Gastrocnemius medialis (tissue), 4 donors: Measurements from ENCODE around the gene ADD1. TPM values are rescaled to one million over a fixed set of nuclear protein-coding genes. Genes with fewer than 3 reads are reported as not detected.

Experiments used
- ATAC-seq, 2 donors: fragments of 150-250 bp; one replicate each; pipeline ENCODE4 v1.9.1; 2016
- DNase-seq, 2 donors: peaks; one replicate each; pipeline ENCODE4 v3.0.0-alpha.2; 2019
- H3K27ac ChIP-seq, 4 donors: fragments of 200-600 bp; sonication (generic); 1 replicate in 1 of 4; 2 replicates in 3 of 4; pipeline ENCODE4 v1.5.1; 2016 to 2018; ENCODE audit warnings: mild to moderate bottlenecking in 2 of 4, moderate library complexity in 1 of 4
- H3K27me3 ChIP-seq, 3 donors: fragments of 200-600 bp; sonication (generic) in 2 of 3; 1 replicate in 1 of 3; 2 replicates in 2 of 3; pipeline versions ENCODE4 v1.5.1 to v1.6.0; 2016 to 2019; ENCODE audit warnings: mild to moderate bottlenecking in 1 of 3, moderate library complexity in 1 of 3
- H3K36me3 ChIP-seq, 2 donors: fragments of 200-600 bp; sonication (generic) in 1 of 2; one replicate each; pipeline ENCODE4 v1.5.1; 2017 to 2018
- H3K4me1 ChIP-seq, 2 donors: fragments of 200-600 bp; sonication (generic) in 1 of 2; one replicate each; pipeline ENCODE4 v1.5.1; 2016 to 2017; ENCODE audit warnings: mild to moderate bottlenecking in 2 of 2
- H3K4me3 ChIP-seq, 4 donors: fragments of 200-600 bp; sonication (generic) in 3 of 4; 1 replicate in 1 of 4; 2 replicates in 3 of 4; pipeline ENCODE4 v1.5.1; 2016 to 2019; ENCODE audit warnings: mild to moderate bottlenecking in 2 of 4
- H3K9me3 ChIP-seq, 3 donors: fragments of 200-600 bp; sonication (generic) in 2 of 3; 1 replicate in 1 of 3; 2 replicates in 2 of 3; pipeline ENCODE4 v1.5.1; 2016 to 2019
- POLR2A ChIP-seq, 2 donors: fragments of 450-650 bp; IDR thresholded peaks; one replicate each; pipeline ENCODE4 v1.6.1; 2017; ENCODE audit warnings: antibody characterized with exemption in 2 of 2, mild to moderate bottlenecking in 2 of 2, moderate library complexity in 2 of 2
- in situ Hi-C, 4 donors: fragments of 200-750 bp; cut with MboI; loops; one replicate each; pipeline versions ENCODE4 v1.15.0 to v1.8.0; 2017; ENCODE audit warnings: low sequenced_read_pairs in 4 of 4
- intact Hi-C: fragments of 100-400 bp; cut with DNase I; formaldehyde crosslinking; loops from one replicate; pipeline ENCODE4 v1.15.1; 2023; ENCODE audit warnings: low total_unique reads
- total RNA-seq, 4 donors: library from RNA; depleted of rRNA; stranded (reverse); fragments of >200 nt; gene quantifications; one replicate each; pipeline versions ENCODE4 v1.1.0 to v1.2.3, GENCODE V29; 2016
- TF ChIP-seq, protein P1 (sequence below), 5 experiments: fragments of 450-650 bp in 3 of 5; fragments of 200-600 bp in 2 of 5; sonication (generic) in 2 of 5; IDR thresholded peaks in 4 of 5; conservative IDR thresholded peaks in 1 of 5; 1 replicate in 4 of 5; 2 replicates in 1 of 5; pipeline ENCODE4 v1.5.1; 2016 to 2019; ENCODE audit warnings: antibody characterized with exemption in 5 of 5, mild to moderate bottlenecking in 3 of 5, moderate library complexity in 3 of 5

The ADD1 gene
- total RNA-seq, 4 donors from 2014 or later: 144 to 255 (median 178) TPM

- no peaks in the 10 kb centered on the region for H3K9me3 ChIP-seq
- in situ Hi-C loops: no loop called here
- intact Hi-C loops: no loop called here
- H3K4me3 ChIP-seq: no peak overlapping the region
- ATAC-seq (no peak), DNase-seq (no peak)
- no peaks in the 10 kb centered on the region for H3K27me3 ChIP-seq
- H3K27ac ChIP-seq: no peak overlapping the region
- TF ChIP-seq, protein P1, sequence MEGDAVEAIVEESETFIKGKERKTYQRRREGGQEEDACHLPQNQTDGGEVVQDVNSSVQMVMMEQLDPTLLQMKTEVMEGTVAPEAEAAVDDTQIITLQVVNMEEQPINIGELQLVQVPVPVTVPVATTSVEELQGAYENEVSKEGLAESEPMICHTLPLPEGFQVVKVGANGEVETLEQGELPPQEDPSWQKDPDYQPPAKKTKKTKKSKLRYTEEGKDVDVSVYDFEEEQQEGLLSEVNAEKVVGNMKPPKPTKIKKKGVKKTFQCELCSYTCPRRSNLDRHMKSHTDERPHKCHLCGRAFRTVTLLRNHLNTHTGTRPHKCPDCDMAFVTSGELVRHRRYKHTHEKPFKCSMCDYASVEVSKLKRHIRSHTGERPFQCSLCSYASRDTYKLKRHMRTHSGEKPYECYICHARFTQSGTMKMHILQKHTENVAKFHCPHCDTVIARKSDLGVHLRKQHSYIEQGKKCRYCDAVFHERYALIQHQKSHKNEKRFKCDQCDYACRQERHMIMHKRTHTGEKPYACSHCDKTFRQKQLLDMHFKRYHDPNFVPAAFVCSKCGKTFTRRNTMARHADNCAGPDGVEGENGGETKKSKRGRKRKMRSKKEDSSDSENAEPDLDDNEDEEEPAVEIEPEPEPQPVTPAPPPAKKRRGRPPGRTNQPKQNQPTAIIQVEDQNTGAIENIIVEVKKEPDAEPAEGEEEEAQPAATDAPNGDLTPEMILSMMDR (IDR thresholded peaks at IDR 0.05 in 4 of 5, conservative IDR thresholded peaks at IDR 0.05 in 1 of 5): no peak
- no peak for TF ChIP-seq POLR2A (IDR thresholded peaks at IDR 0.05)
- H3K4me1 ChIP-seq: peaks cover 6 to 24% of the 10 kb centered on the region in 2 donors
- H3K36me3 ChIP-seq: peaks cover 0 to 42% of the 10 kb centered on the region in 2 donors
Measured at GRCh38 chr4:2893772-2894171, 50.1 kb downstream of the ADD1 start.

- Histone ChIP-seq H3K4me1 (peaks cover 0 to 10% of the 10 kb centered on the region in 2 donors), H3K27me3 (no peaks in the 10 kb centered on the region), H3K9me3 (no peaks in the 10 kb centered on the region), H3K36me3 (peaks cover 0 to 82% of the 10 kb centered on the region in 2 donors), H3K4me3 (no peak overlapping the region), H3K27ac (no peak overlapping the region)
- DNase-seq (no peak), ATAC-seq (no peak)
- TF ChIP-seq, protein P1 (IDR thresholded peaks at IDR 0.05 in 4 of 5, conservative IDR thresholded peaks at IDR 0.05 in 1 of 5): no peak
- TF ChIP-seq POLR2A (IDR thresholded peaks at IDR 0.05): no peak
- intact Hi-C loops (no loop called here), in situ Hi-C loops (no loop called here)
Measured at GRCh38 chr4:2898001-2898400, 54.4 kb downstream of the ADD1 start.

DNA sequence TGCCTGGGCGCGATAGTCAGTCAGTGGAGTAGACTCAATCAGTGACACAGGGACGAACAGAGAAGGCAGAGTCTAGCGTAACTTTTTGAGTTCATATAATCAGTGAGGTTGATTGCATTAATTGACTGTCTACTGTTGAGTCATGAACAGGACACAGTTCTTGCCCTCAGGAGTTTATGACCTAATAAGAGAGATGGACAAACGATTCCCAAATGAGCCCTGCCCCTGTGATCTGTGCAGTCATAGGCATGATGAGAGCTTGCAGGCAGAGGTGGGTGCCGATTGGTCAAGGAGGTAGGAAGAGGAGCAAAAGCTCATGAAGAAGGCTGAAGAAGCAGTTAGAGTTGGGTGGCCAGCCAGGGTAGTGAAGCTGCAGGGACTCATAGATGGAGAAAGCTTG is 57.1 kb downstream of the ADD1 start:
- no peaks in the 10 kb centered on the region for H3K27me3 ChIP-seq
- ATAC-seq: no peak
- H3K4me3 ChIP-seq: no peak overlapping the region
- no peaks in the 10 kb centered on the region for H3K4me1 ChIP-seq
- TF ChIP-seq POLR2A (IDR thresholded peaks at IDR 0.05): no peak
- TF ChIP-seq, protein P1 (IDR thresholded peaks at IDR 0.05 in 4 of 5, conservative IDR thresholded peaks at IDR 0.05 in 1 of 5): no peak
- in situ Hi-C loops (no loop called here), intact Hi-C loops (no loop called here)
- peaks cover 0 to 95% of the 10 kb centered on the region in 2 donors for H3K36me3 ChIP-seq
- no peak for DNase-seq
- H3K27ac ChIP-seq: no peak overlapping the region
- no peaks in the 10 kb centered on the region for H3K9me3 ChIP-seq

DNA sequence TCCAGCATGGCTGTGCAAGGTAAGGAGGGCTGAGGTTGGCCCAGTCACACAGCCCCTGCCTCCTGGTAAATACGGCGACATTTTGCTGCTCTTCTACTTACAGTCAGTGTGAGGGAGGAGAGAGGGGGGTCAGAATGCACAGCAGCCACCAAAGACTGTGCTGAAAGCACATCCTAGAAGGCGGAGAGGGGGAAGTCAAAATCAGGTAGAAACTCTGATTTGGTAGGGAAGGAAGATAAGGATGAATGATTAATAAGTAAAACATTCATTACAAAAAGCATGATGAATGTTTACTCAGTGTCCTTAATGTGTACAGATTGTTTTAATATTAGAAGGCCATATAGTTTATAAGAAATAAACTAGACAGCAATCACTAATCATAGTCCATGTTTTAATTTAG is 57.5 kb downstream of the ADD1 start:
- intact Hi-C loops: no loop called here

More for the DNA sequence above, 57.5 kb downstream of the ADD1 start:
- in situ Hi-C loops: no loop called here
- ATAC-seq (no peak), DNase-seq (no peak)
- Histone ChIP-seq H3K4me3 (no peak overlapping the region), H3K27ac (no peak overlapping the region), H3K4me1 (no peaks in the 10 kb centered on the region), H3K27me3 (no peaks in the 10 kb centered on the region), H3K36me3 (peaks cover 0 to 95% of the 10 kb centered on the region in 2 donors), H3K9me3 (no peaks in the 10 kb centered on the region)
- TF ChIP-seq, protein P1 (IDR thresholded peaks at IDR 0.05 in 4 of 5, conservative IDR thresholded peaks at IDR 0.05 in 1 of 5): no peak
- no peak for TF ChIP-seq POLR2A (IDR thresholded peaks at IDR 0.05)
